ENCODE results near the gene TRIO. TPM values are rescaled to one million over a fixed set of nuclear protein-coding genes. Genes with fewer than 3 reads are reported as not detected.

Gene TRIO
- polyA plus RNA-seq, 1 experiment, result 176 TPM

DNA sequence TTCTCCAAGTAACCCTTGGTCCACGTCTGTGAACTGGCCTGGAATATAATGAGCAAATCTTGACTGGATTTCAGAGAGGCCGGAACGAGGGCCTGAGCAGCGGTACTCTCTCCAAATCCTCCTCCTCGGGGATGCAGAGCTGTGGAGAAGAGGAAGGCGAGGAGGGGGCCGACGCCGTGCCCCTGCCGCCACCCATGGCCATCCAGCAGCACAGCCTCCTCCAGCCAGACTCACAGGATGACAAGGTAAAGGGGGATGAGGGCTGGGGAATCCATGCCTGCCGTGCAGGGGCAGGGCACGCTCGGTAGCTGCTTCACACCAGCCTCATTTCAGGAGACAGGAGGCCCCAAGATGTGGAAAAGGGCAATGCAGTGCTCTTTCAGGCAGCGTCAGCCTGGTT, 319.5 kb downstream of the TRIO start:
- ChIA-PET CTCF (no interaction called here), POLR2A (no interaction called here)
- TF ChIP-seq, protein P1, sequence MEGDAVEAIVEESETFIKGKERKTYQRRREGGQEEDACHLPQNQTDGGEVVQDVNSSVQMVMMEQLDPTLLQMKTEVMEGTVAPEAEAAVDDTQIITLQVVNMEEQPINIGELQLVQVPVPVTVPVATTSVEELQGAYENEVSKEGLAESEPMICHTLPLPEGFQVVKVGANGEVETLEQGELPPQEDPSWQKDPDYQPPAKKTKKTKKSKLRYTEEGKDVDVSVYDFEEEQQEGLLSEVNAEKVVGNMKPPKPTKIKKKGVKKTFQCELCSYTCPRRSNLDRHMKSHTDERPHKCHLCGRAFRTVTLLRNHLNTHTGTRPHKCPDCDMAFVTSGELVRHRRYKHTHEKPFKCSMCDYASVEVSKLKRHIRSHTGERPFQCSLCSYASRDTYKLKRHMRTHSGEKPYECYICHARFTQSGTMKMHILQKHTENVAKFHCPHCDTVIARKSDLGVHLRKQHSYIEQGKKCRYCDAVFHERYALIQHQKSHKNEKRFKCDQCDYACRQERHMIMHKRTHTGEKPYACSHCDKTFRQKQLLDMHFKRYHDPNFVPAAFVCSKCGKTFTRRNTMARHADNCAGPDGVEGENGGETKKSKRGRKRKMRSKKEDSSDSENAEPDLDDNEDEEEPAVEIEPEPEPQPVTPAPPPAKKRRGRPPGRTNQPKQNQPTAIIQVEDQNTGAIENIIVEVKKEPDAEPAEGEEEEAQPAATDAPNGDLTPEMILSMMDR (IDR thresholded peaks at IDR 0.05; ENCODE audit: insufficient read depth, low read depth, low read length), result no peak
- no peak overlapping the region for H3K4me3 ChIP-seq (ENCODE audit: low read depth, low read length)
- no peaks in the 10 kb centered on the region for H3K27me3 ChIP-seq (ENCODE audit: control insufficient read depth, insufficient read depth, low read length)
- DNase-seq (ENCODE audit: low read depth), result no peak
- H3K36me3 ChIP-seq (ENCODE audit: control insufficient read depth, insufficient read depth, low read length), result peaks cover 26% of the 10 kb centered on the region

DNA sequence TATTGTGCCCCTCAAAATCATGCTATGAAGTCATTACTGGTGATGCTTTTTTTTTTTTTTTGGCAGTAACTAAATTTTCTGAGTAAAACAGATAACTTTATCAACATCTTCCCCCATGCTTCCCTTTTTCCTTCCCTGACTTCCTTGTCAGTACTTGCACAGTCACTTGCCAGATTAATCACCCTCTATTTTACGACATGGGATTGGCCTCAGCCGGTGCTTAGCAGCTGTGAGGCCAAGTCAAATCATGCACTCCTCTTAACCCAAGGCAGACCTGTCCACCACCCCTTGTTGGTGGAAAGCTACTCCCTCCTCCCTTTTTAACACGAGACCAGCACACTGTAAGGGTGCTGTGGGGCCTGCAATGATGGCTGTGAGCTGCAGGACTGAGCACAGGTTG, 320.5 kb downstream of the TRIO start:
- DNase-seq (ENCODE audit: low read depth), result no peak
- CTCF ChIA-PET, result interaction anchor here (0.5 kb wide), 1 partner anchor 144 kb away, joined by 3 read pairs; no protein-coding TSS in a partner anchor
- Histone ChIP-seq H3K27me3 (ENCODE audit: control insufficient read depth, insufficient read depth, low read length) (no peaks in the 10 kb centered on the region), H3K36me3 (ENCODE audit: control insufficient read depth, insufficient read depth, low read length) (peaks cover 24% of the 10 kb centered on the region), H3K4me3 (ENCODE audit: low read depth, low read length) (no peak overlapping the region)
- POLR2A ChIA-PET, result no interaction called here
- TF ChIP-seq, protein P1 (IDR thresholded peaks at IDR 0.05; ENCODE audit: insufficient read depth, low read depth, low read length), result no peak

DNA sequence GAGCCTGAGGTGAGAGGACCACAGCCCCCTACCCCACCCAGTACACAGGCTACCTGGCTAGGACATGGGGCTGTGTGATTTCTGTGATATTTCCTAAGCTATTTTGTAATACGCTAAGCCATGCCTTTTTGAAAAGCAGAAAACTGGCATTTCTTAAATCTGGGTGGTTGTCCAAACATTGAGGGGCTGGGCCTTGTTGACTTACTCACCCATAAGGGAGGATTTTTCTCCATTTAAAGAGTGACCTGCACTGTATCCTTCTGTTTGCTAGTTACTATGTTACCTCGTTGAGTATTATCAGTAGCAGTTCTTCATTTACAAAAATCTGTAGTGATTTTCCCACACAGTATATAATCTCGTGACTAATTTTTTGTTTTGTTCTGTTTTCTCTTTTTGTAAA, 321.0 kb downstream of the TRIO start:
- Histone ChIP-seq H3K36me3 (ENCODE audit: control insufficient read depth, insufficient read depth, low read length) (peaks cover 23% of the 10 kb centered on the region), H3K4me3 (ENCODE audit: low read depth, low read length) (no peak overlapping the region), H3K27me3 (ENCODE audit: control insufficient read depth, insufficient read depth, low read length) (no peaks in the 10 kb centered on the region)
- DNase-seq (ENCODE audit: low read depth), result no peak
- CTCF ChIA-PET, result interaction anchor here (0.5 kb wide), 1 partner anchor 143 kb away, joined by 3 read pairs; no protein-coding TSS in a partner anchor
- POLR2A ChIA-PET, result no interaction called here
- TF ChIP-seq, protein P1 (IDR thresholded peaks at IDR 0.05; ENCODE audit: insufficient read depth, low read depth, low read length), result no peak

DNA sequence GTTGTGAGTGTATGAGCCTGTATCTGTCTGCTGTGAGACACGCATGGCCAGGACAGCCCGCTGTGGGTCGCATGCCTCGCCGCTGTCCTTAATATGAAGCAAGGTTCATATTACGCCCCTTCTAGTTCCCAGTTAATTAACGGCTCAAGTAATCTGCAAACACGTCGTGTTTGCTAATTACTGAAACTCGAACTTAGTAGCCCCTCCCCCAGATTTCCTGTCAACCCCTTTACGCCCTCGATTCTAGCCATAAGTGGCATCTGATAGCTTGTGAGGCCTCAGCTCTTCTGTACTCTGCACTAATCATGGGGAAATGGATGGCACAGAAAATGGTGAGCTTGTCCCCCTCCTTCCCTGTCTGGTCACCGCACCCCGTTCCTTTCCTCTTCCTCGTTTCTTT, 321.5 kb downstream of the TRIO start:
- H3K36me3 ChIP-seq (ENCODE audit: control insufficient read depth, insufficient read depth, low read length), result peaks cover 24% of the 10 kb centered on the region
- TF ChIP-seq, protein P1 (IDR thresholded peaks at IDR 0.05; ENCODE audit: insufficient read depth, low read depth, low read length), result no peak

DNA sequence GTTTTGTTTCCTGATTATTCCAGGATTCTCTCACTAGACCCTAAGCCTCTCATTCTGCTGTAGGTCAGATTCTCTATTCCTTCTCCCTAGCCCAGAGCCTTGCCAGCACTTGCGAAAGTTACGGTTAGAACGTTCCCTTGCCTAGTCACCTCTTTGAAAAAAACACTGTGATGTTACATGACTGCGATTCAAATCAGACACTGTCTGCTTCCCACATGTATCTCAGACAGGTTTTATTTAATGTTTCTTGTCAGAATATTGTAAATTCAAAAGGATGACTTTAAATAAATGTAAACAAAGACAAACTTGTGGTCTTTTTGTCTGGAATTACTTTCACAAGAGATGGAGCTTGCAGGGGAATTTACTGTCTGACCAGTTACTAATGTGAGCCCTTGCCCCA, 322.0 kb downstream of the TRIO start:
- TF ChIP-seq, protein P1 (IDR thresholded peaks at IDR 0.05; ENCODE audit: insufficient read depth, low read depth, low read length), result no peak
- Histone ChIP-seq H3K36me3 (ENCODE audit: control insufficient read depth, insufficient read depth, low read length) (peaks cover 24% of the 10 kb centered on the region), H3K4me3 (ENCODE audit: low read depth, low read length) (no peak overlapping the region), H3K27me3 (ENCODE audit: control insufficient read depth, insufficient read depth, low read length) (no peaks in the 10 kb centered on the region)
- no peak for DNase-seq (ENCODE audit: low read depth)
- ChIA-PET POLR2A (no interaction called here), CTCF (interaction anchor here (0.8 to 1.5 kb wide), 3 partner anchors 10 to 127 kb away, joined by 3 to 4 read pairs (median 3); no protein-coding TSS in a partner anchor)

More for the DNA sequence above, 321.5 kb downstream of the TRIO start:
- DNase-seq (ENCODE audit: low read depth), result no peak
- ChIA-PET CTCF (interaction anchor here (0.8 to 1.5 kb wide), 3 partner anchors 9 to 126 kb away, joined by 3 to 4 read pairs (median 3); no protein-coding TSS in a partner anchor), POLR2A (no interaction called here)
- H3K4me3 ChIP-seq (ENCODE audit: low read depth, low read length), result no peak overlapping the region
- no peaks in the 10 kb centered on the region for H3K27me3 ChIP-seq (ENCODE audit: control insufficient read depth, insufficient read depth, low read length)

Data from BJ (cell line).